GM03348 (cell line): ENCODE data around the gene AZIN2.
"Not testable (repeated sequence)": the region's sequence is repeated elsewhere in the genome, so short reads cannot be mapped to it uniquely, and the experiment has no call there.

Experiments
- DNase-seq: peaks from one replicate; pipeline ENCODE4 v3.0.0; 2012; ENCODE audit warnings: low spot score

Gene AZIN2

DNA sequence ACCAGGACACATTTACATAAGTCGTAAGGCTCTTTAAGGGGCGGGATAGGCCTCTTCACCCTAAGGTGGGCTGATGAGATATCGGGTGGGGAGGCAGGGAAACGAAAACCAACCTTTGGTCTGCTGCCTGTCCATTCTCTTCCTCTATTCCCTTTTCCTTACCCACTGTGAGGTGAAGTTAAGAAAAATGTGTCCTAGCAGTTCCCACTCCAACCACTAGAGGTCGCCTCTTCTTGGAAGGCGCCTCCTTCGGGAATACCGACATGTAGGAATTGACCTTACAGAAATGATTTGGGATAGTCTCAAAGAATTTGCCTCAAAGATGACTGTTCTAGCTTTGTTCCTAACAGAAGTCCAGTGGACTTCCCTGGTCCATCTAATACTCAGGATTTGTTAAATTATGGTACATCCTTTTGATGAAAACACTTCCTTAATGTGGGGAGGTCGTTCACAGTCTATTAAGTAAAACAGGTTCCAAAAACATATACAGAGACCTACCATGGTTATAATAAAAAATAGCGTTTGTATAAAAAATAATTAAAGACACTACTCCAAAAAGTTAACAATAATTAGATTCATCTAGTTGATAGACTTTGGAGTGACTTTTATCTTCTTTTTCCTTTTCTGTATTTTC lies 14.1 kb downstream of the AZIN2 start:
- peak; percentile 72 for DNase-seq

DNA sequence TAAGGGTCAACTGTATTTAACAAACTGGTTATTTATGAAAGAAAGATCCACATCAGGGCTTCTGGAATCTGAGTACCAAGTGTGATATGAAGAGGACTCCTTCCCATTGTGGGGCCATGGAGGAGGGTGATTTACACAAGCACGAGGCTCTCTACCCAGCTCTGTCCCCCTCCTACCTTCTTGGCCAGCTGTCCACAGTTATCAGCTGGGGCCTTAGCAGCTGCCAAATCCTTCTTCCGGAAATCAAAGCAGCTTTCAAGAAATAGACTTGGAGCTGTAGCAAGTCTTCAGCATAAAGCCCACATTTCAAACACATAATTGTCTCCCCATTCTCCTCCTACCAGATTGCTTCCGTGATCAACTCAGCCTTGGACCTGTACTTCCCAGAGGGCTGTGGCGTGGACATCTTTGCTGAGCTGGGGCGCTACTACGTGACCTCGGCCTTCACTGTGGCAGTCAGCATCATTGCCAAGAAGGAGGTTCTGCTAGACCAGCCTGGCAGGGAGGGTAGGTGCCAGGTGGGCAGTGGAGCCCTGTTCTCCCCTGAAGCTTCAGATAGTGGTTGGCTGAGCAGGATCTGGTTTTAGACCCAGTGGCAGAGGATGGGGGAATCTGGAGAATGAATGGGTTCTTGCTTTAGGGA lies 15.5 kb downstream of the AZIN2 start:
- no peak for DNase-seq

- DNase-seq = no peak
Observed at GRCh38 chr1:33097137-33097611, 16.2 kb downstream of the AZIN2 start.

- no peak for DNase-seq
Observed at GRCh38 chr1:33097762-33098161, 16.8 kb downstream of the AZIN2 start.

DNA sequence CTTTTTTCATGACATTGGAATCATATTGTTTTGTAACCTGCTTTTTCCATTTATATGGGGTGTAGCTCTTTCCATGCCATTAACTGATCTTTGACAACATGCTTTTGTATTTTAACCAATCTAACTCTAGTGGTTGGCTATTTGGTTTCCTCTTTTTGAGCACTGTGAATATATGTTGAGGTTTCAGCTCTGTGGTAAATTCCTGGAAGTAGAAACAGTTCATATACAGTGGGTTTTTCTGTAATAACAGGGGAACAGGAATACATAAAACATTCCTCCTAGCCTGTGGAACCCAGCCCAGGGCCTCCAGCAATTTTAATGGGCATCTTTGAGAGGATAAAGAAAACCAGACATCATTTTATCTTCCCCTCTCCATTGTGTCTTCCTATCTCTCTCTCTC lies 17.4 kb downstream of the AZIN2 start:
- DNase-seq = no peak

GRCh38 chr1:33099290-33100118 lies 18.6 kb downstream of the AZIN2 start:
- DNase-seq = peak; percentile 96

DNA sequence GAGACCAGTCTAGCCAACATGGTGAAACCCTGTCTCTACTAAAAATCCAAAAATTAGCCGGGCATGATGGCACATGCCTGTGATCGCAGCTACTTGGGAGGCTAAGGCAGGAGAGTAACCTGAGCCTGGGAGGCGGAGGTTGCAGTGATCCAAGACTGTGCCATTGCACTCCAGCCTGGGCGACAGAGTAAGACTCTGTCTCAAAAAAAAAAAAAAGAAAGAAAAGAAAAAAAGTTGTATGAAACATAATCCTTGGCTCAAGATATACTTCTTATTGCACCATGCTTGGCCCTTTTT lies 19.1 kb downstream of the AZIN2 start:
- not testable (repeated sequence) for DNase-seq

DNA sequence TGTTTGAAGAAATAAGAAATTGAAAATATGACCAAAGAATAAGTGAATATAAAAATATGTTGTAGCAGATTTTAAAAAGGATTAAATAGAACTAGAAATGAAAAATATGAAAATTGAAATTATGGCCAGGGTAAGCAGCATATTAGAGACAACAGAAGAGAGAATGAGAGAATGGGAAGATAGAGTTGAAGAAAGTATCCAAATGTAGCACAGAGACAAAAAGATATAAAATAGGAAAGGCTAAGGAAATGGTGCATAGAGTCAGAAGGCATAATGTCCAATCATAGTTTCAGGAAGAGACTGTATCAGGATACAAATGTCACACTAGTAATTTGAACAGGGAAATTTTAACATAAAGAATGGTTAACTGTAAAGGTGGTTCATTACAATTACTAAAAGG lies 29.5 kb downstream of the AZIN2 start:
- no peak for DNase-seq

- DNase-seq = no peak
Observed at GRCh38 chr1:33111965-33112364, 31.0 kb downstream of the AZIN2 start.

- DNase-seq = no peak
Observed at GRCh38 chr1:33117440-33118085, 36.6 kb downstream of the AZIN2 start.

DNA sequence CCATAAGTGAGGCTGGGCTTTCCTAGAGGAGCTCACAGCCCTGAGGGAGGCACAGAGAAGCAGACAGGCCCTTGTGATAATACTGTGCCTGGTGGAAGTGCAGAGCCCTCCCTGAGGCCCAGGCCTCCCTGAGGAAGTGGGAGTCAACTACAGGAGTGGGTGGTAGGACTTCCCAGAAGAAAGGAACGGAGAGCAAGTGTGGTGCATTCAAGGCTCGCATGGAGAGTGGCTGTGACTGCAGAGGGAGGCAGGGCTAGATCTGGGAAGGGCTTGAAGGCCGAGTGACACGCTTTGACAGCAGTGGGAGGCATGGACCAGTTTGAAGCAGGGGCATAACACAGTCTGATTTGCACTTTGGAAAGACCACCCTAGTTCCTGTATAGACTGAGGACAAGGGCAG lies 37.3 kb downstream of the AZIN2 start:
- no peak for DNase-seq

GRCh38 chr1:33119050-33119449 lies 38.1 kb downstream of the AZIN2 start:
- DNase-seq = no peak

- DNase-seq = no peak
Observed at GRCh38 chr1:33119532-33120217, 38.7 kb downstream of the AZIN2 start.

DNA sequence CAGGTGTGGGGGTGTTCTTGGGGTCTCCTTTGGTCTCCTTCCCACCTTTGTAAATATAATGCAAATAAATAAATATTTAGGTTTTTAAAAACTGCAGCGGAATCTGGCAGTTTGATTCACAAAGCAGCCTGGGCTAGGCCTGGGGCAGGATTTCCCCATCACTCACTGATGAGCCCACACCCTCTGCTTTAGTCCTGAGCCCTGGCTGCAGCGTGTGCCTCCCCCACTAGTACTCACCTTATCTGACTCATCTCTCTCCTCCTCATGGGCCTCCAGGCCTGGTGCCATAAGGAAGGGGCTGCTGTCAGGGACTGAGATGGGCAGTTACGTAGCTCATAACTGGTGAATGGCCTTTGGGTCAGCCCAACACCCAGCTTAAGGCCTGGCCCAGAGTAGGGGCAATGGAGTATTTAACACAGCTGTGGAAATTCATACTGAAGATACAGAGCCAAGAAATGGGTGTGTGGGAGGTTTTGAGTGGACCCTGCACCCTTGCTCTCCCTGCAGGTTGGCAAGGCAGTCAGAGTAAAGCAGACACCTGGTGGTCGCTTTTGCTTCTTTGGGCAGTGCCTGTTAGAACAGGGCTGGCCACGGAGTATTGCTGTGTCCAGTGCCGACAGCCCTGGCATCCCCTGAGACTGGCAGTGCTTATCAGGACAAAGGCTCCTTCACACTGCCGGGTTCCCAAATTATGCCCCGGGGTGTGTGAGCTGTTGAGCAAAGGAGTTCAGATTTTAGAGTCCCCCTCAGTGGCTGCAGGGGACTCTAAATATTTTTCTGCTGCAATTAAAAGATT lies 39.7 kb downstream of the AZIN2 start:
- DNase-seq = no peak

DNA sequence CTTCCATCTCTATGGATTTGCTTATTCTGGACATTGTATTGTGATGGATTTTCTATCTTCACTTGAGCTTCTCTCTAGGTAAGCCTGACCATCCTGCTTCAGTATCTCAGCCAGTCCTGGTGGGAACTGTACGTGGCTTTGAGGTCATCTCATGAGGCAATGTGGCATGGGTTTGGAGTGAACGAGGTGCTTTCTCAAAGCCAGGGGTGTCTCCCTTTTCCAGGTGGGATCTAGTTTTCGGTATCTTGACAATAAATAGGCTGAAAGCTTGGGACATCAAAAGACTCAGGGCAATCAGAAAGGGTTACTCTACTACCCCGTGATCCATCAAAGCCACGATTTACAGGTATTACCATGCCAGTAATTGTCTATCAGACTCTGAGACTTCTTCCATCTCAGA lies 40.8 kb downstream of the AZIN2 start:
- DNase-seq = no peak

- no peak for DNase-seq
Observed at GRCh38 chr1:33122483-33123178, 41.7 kb downstream of the AZIN2 start.

DNA sequence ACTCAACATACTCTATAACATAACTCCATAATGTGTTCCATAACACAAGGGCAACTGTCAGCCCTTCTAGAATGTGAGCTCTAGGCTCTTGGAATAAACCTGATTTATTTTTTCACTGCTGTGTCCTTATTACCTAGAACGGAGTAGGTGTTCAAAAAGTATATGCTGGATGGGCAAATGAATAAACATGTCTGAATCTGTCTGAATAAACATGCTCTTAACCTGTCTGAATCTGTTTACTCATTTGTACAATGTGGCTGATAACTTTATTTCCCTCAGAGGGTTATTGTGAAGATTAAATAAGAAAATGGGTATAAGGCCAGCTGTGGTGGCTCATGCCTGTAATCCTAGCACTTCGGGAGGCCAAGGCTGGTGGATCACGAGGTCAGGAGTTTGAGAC lies 42.3 kb downstream of the AZIN2 start:
- no peak for DNase-seq

- DNase-seq = not testable (repeated sequence)
Observed at GRCh38 chr1:33124647-33125046, 43.7 kb downstream of the AZIN2 start.

- DNase-seq = no peak
Observed at GRCh38 chr1:33126411-33127000, 45.6 kb downstream of the AZIN2 start.
